ENCODE results near the gene SLFN11.
"Not testable (repeated sequence)": the region's sequence is repeated elsewhere in the genome, so short reads cannot be mapped to it uniquely, and the experiment has no call there.

Gene SLFN11

DNA sequence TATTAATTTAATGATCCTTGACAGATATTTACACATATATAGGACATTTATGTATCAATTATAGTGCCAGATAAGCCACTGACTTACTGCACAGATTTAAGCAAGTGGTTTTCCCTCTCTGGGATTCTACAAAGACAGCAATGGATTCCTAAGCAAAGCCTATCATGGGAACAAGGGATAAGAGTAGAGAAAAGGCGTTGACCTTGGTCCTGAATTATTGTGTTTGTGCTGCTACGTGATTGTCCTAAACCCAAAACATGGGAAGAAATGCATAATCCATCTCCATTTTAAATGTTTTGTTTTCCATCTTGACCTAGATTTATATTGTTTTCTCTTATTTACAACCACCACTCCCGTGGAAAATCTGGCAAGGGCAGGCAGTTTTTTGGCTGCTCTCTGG, 14.0 kb downstream of the SLFN11 start:
- DNase-seq: no peak

- DNase-seq: no peak
Observed at GRCh38 chr17:35352284-35352683, 21.1 kb downstream of the SLFN11 start.

- DNase-seq: no peak
Observed at GRCh38 chr17:35350493-35350892, 22.9 kb downstream of the SLFN11 start.

GRCh38 chr17:35345926-35346771, 27.3 kb downstream of the SLFN11 start:
- no peak for DNase-seq

DNA sequence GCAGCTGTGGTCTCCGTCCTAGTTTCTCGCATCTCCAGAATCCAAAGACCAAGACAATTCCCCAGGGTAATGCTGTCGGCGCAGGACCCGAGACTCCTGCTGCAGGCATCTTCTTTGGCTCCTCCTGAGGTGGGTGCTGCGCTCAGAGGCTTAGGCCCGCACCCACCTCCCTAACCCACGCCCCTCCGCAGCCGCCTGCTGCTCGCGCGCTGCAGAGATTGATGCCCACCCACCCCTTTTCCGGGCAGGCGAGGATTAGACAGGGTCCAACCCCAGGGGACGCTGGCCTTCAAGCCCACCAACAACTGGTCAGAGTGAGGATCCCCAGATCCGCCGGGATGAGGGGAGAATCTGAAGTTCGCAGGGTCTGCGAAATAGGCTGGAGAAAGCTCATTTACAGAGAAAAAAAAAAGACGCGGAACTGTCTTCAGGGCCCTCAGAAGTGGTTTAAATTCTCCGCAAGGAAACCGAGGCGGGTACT, 27.9 kb downstream of the SLFN11 start:
- DNase-seq: no peak

GRCh38 chr17:35344262-35344661, 29.2 kb downstream of the SLFN11 start:
- no peak for DNase-seq

- DNase-seq: no peak
Observed at GRCh38 chr17:35342276-35342675, 31.1 kb downstream of the SLFN11 start.

GRCh38 chr17:35341411-35341992, 31.9 kb downstream of the SLFN11 start:
- DNase-seq: no peak

GRCh38 chr17:35338230-35338629, 35.2 kb downstream of the SLFN11 start:
- DNase-seq: no peak

DNA sequence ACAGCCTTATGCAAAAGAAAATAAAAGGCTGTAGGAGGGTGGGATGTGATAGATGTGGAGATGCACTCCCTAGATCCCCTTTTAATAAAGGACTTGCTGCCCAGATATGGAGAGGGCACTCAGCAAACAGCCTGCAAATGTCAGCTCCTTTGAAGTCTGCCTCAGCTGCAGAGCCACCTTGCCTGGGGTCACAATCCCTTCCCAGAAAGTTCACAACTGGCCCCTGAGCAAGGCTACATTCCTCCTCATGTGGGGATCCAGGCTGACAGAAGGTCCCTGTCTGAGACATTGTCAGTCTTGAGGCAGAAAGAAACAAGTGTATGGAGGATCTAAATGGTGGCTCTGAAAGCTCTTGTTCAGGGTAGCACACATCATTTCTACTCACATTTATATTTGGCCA, 36.1 kb downstream of the SLFN11 start:
- no peak for DNase-seq

- not testable (repeated sequence) for DNase-seq
Observed at GRCh38 chr17:35333578-35333977, 39.8 kb downstream of the SLFN11 start.

- DNase-seq: no peak
Observed at GRCh38 chr17:35322749-35323148, 50.7 kb downstream of the SLFN11 start.

DNA sequence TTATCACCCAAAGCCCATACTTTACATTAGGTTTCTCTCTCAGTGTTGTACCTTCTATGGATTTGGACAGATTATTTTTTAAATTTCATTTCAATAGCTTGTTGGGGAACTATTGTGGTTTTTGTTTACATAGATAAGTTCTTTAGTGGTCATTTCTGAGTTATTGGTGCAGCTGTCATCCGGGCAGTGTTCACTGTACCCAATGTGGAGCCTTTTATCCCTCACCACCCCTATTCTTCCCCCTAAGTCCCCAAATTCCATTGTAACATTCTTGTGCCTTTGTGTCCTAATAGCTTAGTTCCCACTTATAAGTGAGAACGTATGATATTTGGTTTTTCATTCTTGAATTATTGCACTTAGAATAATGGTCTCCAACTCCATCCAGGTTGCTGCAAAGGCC, 57.5 kb downstream of the SLFN11 start:
- no peak for DNase-seq

GRCh38 chr17:35315283-35315682, 58.1 kb downstream of the SLFN11 start:
- DNase-seq: no peak

DNA sequence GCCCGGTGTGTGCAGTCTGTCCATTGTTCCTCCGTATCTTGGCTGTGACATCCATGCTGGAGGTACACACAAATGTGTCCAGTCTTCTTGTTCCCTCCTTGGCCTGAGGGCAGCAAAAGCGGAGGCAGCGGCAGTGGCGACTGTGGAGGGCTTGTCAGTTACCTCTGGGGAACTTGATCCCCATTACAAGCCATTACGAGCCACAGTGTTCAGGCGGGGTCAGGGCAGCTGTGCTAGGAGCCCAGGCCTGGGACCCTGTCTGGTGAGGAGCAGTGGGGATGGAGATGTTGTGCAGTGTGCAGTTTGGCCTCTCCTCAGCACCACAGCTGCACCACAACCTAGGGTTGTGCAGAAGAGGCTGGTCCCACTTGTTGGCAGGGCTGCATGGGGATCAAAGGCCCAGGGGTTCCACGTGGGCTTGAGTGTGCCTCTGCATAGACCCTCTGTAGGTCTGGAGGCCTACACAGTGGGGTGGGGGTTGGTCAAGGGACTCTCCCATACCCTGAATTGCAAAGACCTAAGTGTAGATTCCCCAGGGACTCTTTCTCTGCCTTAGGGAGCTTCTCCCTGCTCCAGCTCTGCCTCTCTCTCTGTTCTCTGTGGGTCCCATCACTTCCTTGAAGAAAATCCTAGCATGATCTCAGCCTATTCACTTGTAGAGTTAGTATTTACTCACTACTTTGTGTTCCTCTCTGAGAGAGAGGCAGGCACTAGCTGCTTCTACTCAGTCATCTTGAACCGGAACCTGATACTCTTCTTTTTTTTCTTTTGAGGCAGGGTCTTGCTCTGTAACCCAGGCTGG, 58.8 kb downstream of the SLFN11 start:
- no peak for DNase-seq

DNA sequence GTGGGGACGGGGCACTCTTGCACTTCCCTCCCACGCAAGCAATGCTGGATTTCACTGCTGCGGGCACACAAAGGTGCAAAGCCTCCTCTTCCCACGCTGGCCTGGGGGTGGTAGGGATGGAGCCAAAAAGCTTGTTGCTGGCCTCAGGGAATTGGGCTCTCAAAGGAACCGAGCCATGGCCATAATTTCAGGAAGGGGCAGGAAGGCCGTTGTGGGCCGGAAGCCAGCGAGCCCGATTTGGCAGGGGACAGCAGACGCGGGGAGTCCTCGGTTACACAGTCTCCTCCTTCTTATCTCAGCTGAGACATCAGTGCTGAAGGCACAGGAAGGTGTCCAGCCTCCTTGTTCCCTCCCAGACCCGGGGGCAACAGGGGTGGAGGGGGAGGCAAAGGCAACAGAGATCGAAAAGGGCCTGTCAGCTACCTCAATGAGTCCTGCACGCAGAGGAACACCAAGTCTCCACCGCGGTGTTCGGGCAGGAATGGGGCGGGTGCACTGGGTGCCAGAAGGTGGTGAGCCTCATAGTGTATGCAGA, 59.5 kb downstream of the SLFN11 start:
- DNase-seq: no peak

- DNase-seq: no peak
Observed at GRCh38 chr17:35312790-35313711, 60.4 kb downstream of the SLFN11 start.

GRCh38 chr17:35312346-35312745, 61.1 kb downstream of the SLFN11 start:
- DNase-seq: no peak

DNA sequence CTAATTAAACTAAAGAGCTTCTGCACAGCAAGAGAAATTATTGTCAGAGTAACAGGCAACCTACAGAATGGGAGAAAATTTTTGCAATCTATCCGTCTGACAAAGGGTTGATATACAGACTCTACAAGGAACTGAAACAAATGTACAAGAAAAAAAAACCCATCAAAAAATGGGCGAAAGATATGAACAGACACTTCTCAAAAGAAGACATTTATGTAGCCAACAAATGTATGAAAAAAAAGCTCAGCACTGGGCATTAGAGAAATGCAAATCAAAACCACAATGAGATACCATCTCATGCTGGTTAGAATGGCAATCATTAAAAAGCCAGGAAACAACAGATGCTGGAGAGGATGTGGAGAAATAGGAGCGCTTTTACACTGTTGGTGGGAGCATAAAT, 64.1 kb downstream of the SLFN11 start:
- DNase-seq: not testable (repeated sequence)

All from 8988T (cell line).